Fibroblast of lung (primary cell): ENCODE data around the gene TMEM170A.

Experiments
- EZH2 ChIP-seq: IDR thresholded peaks from 2 replicates; pipeline ENCODE4 v1.5.1; 2012; ENCODE audit warnings: low read length, control low read depth, mild to moderate bottlenecking; ENCODE audit errors: missing control alignments
- TF ChIP-seq, protein P1 (sequence below), 2 donors: IDR thresholded peaks in 1 of 2; conservative IDR thresholded peaks in 1 of 2; 1 replicate in 1 of 2; 2 replicates in 1 of 2; pipeline ENCODE4 v1.5.1; 2011 to 2012; ENCODE audit warnings: low read length in 2 of 2, control low read depth in 1 of 2, inconsistent platforms in 1 of 2, low read depth in 1 of 2, mild to moderate bottlenecking in 1 of 2

GRCh38 chr16:75402159-75402820 lies 62.2 kb downstream of the TMEM170A start:
- TF ChIP-seq, protein P1, sequence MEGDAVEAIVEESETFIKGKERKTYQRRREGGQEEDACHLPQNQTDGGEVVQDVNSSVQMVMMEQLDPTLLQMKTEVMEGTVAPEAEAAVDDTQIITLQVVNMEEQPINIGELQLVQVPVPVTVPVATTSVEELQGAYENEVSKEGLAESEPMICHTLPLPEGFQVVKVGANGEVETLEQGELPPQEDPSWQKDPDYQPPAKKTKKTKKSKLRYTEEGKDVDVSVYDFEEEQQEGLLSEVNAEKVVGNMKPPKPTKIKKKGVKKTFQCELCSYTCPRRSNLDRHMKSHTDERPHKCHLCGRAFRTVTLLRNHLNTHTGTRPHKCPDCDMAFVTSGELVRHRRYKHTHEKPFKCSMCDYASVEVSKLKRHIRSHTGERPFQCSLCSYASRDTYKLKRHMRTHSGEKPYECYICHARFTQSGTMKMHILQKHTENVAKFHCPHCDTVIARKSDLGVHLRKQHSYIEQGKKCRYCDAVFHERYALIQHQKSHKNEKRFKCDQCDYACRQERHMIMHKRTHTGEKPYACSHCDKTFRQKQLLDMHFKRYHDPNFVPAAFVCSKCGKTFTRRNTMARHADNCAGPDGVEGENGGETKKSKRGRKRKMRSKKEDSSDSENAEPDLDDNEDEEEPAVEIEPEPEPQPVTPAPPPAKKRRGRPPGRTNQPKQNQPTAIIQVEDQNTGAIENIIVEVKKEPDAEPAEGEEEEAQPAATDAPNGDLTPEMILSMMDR (conservative IDR thresholded peaks at IDR 0.05 in 1 of 2, IDR thresholded peaks at IDR 0.05 in 1 of 2; ENCODE audit: low read depth in 1 of 2, low read length in 2 of 2): no peak
- TF ChIP-seq EZH2: no peak
